AG09309 (cell line): Measurements from ENCODE around the gene RPTN.

Experiments
- DNase-seq: peaks from one replicate; pipeline ENCODE4 v3.0.0-alpha.2; 2010; ENCODE audit warnings: low read depth
- H3K4me3 ChIP-seq: 2 replicates; pipeline ENCODE4 v1.5.1; 2011; ENCODE audit warnings: mild to moderate bottlenecking, low read depth, low read length, moderate library complexity; ENCODE audit not compliant: control insufficient read depth
- CTCF ChIP-seq: IDR thresholded peaks from 2 replicates; pipeline ENCODE4 v1.5.1; 2011; ENCODE audit warnings: mild to moderate bottlenecking, low read depth, low read length, inconsistent platforms; ENCODE audit not compliant: insufficient read depth, control insufficient read depth; ENCODE audit errors: missing control alignments

RPTN gene

GRCh38 chr1:152189657-152190442, 30.8 kb upstream of the RPTN start:
- H3K4me3 ChIP-seq: peak overlapping the region; percentile 49
- DNase-seq: no peak
- peak; percentile 77 for TF ChIP-seq CTCF

DNA sequence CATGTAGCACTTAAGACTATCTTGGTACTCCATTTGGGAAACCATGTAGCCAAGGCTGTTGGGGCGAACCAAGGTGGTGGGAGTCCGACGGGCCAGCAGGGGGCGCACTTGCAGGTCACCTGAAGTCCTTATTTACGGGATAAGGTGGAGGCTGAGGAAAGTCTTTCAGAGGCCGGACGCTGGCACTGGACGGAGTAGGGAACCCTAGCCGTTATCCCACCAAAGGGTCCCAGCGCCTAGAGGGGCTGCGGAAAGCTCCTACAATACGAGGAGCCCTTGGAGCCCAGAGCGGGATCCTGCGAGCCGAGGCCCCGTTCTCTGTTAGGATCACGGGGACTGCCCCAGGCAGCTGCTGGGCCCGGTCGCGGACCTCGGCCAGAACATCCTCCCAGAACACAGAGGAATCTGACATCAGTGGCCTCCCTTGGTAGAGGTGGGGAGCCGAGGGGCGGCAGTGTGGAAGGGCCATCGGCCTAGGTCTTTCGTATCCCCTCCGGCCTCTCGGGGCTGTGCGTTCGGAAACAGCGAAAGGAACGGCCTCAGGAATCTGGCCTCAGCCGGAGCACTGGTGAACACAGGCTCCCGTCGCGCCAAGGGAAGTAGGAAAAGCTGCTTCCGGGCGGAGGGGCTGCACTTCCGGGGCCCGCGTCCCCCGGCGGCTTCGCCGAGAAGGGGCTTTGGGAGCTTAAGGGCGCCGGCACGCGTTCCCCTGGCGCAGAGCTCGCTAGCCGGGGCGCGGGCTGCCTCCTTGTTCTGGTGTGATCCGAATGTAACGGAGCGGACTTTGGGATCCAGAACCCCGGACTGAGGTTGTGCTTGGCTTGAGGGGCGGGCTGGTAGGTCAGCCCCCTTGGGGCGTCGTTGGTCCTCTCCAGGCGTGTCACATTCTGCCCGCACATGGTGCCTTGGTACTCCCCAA, 29.9 kb upstream of the RPTN start:
- peak; percentile 85 for TF ChIP-seq CTCF
- peak overlapping the region; percentile 49 for H3K4me3 ChIP-seq

GRCh38 chr1:152186556-152187285, 27.7 kb upstream of the RPTN start:
- no peak for DNase-seq
- no peak for TF ChIP-seq CTCF
- H3K4me3 ChIP-seq: no peak overlapping the region

More for the DNA sequence above, 29.9 kb upstream of the RPTN start:
- DNase-seq: no peak

DNA sequence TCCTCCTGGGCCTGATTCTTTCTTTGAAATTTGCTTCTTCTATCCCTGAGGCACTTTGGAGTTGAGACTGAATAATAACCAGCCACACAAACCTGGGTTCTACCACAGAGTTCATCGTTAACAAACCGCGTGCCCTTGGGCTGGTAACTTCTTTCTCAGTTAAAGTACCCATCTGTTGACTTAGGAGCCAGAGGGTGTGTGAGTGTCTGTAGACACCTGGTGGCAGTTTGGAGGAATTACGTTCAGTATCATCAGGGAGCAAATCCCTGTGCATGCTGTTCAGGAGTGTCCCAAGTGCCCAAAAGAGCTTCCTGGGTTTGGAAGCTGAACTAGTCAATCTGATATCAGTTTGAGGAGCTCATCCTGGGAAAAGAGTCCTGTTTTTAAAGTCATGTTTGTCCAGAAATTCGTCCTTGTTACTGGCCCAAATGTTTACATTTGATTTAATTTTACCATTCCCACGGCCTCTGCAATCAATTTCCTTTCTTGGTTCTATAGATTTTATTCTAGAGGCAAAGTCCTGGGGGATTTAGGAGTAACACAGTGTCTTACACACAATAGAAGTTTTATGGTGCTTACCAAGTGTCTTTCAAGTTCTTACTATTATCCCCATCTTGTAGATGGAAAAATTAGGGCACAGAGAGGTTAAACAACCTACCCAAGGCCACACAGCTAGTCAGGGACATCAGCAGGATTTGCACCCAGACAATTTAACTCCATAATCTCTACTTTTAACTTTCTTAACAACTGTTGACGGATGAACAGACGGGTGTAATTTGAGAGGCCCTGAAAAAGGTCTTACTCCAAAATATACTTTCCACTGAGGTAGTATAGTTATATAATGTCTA, 26.7 kb upstream of the RPTN start:
- DNase-seq: peak; percentile 42

DNA sequence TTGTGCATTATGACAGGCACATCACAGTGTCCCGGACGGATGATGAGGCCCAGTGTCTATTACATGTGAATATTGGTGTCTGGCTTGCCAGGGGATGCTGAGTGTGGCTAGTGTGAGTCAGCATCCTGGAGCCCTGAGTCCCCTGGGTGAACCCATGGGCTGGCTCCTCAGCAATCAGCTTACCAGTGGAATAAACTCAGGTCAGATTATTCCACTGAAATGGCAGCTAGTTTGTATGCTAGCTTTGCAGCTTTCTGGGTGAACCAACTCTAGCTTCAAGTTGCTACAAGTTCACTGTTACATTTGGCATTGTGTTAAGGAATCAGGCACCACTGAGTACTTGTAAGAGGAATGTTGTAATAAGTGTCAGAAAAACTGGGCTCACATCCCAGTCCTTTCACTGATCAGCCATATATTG, 23.9 kb upstream of the RPTN start:
- TF ChIP-seq CTCF: no peak
- no peak overlapping the region for H3K4me3 ChIP-seq
- peak; percentile 79 for DNase-seq

More for the DNA sequence above, 26.7 kb upstream of the RPTN start:
- no peak overlapping the region for H3K4me3 ChIP-seq
- TF ChIP-seq CTCF: peak; percentile 80
